Mesenchymal stem cell (in vitro differentiated cells and primary cell): Measurements from ENCODE around the gene C7orf33.
"Not testable (repeated sequence)": the region's sequence is repeated elsewhere in the genome, so short reads cannot be mapped to it uniquely, and the experiment has no call there.

ENCODE experiments used
- DNase-seq: peaks from one replicate; pipeline ENCODE4 v3.0.0-alpha.2; 2013
- H2AFZ ChIP-seq: one replicate; pipeline ENCODE4 v1.6.1; 2013; ENCODE audit warnings: low read depth, mild to moderate bottlenecking, control low read depth, inconsistent platforms, low read length, moderate library complexity
- H2AK5ac ChIP-seq: 2 replicates; pipeline ENCODE4 v1.6.1; 2013; ENCODE audit warnings: low read length, moderate library complexity, mild to moderate bottlenecking, inconsistent platforms; ENCODE audit not compliant: severe bottlenecking
- H2BK120ac ChIP-seq: one replicate; pipeline ENCODE4 v1.6.1; 2013; ENCODE audit warnings: low read depth, mild to moderate bottlenecking, inconsistent platforms, low read length, moderate library complexity
- H2BK12ac ChIP-seq, 2 experiments: one replicate each; pipeline ENCODE4 v1.6.1; 2013; ENCODE audit warnings: inconsistent platforms in 2 of 2, low read length in 2 of 2, mild to moderate bottlenecking in 2 of 2, moderate library complexity in 2 of 2, control low read depth in 1 of 2
- H2BK15ac ChIP-seq: one replicate; pipeline ENCODE4 v1.6.1; 2013; ENCODE audit warnings: mild to moderate bottlenecking, low read depth, inconsistent platforms; ENCODE audit not compliant: poor library complexity, severe bottlenecking
- H2BK5ac ChIP-seq: 2 replicates; pipeline ENCODE4 v1.6.1; 2013; ENCODE audit warnings: low read depth, mild to moderate bottlenecking, low read length, control low read depth, inconsistent platforms; ENCODE audit not compliant: poor library complexity, severe bottlenecking
- H3K14ac ChIP-seq, 2 experiments: one replicate each; pipeline ENCODE4 v1.6.1; 2013; ENCODE audit warnings: inconsistent platforms in 2 of 2, low read length in 2 of 2, control low read depth in 1 of 2, mild to moderate bottlenecking in 1 of 2, moderate library complexity in 1 of 2
- H3K18ac ChIP-seq, 2 experiments: one replicate each; pipeline ENCODE4 v1.6.1; 2013; ENCODE audit warnings: inconsistent platforms in 2 of 2, low read length in 2 of 2, control low read depth in 1 of 2, low read depth in 1 of 2, mild to moderate bottlenecking in 1 of 2
- H3K23ac ChIP-seq, 2 experiments: one replicate each; pipeline ENCODE4 v1.6.1; 2013; ENCODE audit warnings: inconsistent platforms in 2 of 2, low read length in 2 of 2, mild to moderate bottlenecking in 2 of 2, moderate library complexity in 2 of 2, control low read depth in 1 of 2
- H3K27ac ChIP-seq: 2 replicates; pipeline ENCODE4 v1.5.1; 2013; ENCODE audit warnings: mild to moderate bottlenecking, moderate library complexity, low read length, control low read depth, inconsistent platforms; ENCODE audit not compliant: poor library complexity, severe bottlenecking
- H3K27me3 ChIP-seq, 2 experiments: 2 replicates each; pipeline versions ENCODE4 v1.6.1 to v1.7.0; 2013; ENCODE audit warnings: low read length in 2 of 2, mild to moderate bottlenecking in 2 of 2, moderate library complexity in 2 of 2, control low read depth in 1 of 2, inconsistent platforms in 1 of 2; ENCODE audit not compliant: control insufficient read depth in 1 of 2, insufficient read depth in 1 of 2
- H3K36me3 ChIP-seq, 2 experiments: 2 replicates each; pipeline versions ENCODE4 v1.6.1 to v1.7.0; 2013; ENCODE audit warnings: low read length in 2 of 2, control low read depth in 1 of 2, inconsistent platforms in 1 of 2, low read depth in 1 of 2, mild to moderate bottlenecking in 1 of 2; ENCODE audit not compliant: insufficient read depth in 2 of 2, control insufficient read depth in 1 of 2
- H3K4ac ChIP-seq, 2 experiments: one replicate each; pipeline ENCODE4 v1.6.1; 2013; ENCODE audit warnings: inconsistent platforms in 2 of 2, low read length in 2 of 2, mild to moderate bottlenecking in 2 of 2, moderate library complexity in 2 of 2, control low read depth in 1 of 2, low read depth in 1 of 2
- H3K4me1 ChIP-seq: 2 replicates; pipeline ENCODE4 v1.6.1; 2013; ENCODE audit warnings: low read depth, low read length, control low read depth; ENCODE audit not compliant: control insufficient read depth, insufficient read depth
- H3K4me2 ChIP-seq: 2 replicates; pipeline ENCODE4 v1.6.1; 2013; ENCODE audit warnings: low read length, mild to moderate bottlenecking, inconsistent platforms; ENCODE audit not compliant: poor library complexity, severe bottlenecking
- H3K4me3 ChIP-seq, 2 experiments: 2 replicates each; pipeline versions ENCODE4 v1.5.1 to v1.7.0; 2013; ENCODE audit warnings: low read length in 2 of 2, mild to moderate bottlenecking in 2 of 2, control low read depth in 1 of 2, low read depth in 1 of 2; ENCODE audit not compliant: insufficient read depth in 1 of 2
- H3K79me1 ChIP-seq: replicated peaks from 2 replicates; pipeline ENCODE4 v1.6.1; 2013; ENCODE audit warnings: mild to moderate bottlenecking, control low read depth, low read length, inconsistent platforms; ENCODE audit not compliant: poor library complexity, severe bottlenecking
- H3K9ac ChIP-seq: 2 replicates; pipeline ENCODE4 v1.7.0; 2013; ENCODE audit warnings: mild to moderate bottlenecking, low read length, moderate library complexity
- H3K9me3 ChIP-seq: 2 replicates; pipeline ENCODE4 v1.7.0; 2013; ENCODE audit warnings: mild to moderate bottlenecking, low read length; ENCODE audit not compliant: control insufficient read depth
- H4K8ac ChIP-seq: one replicate; pipeline ENCODE4 v1.6.1; 2013; ENCODE audit warnings: inconsistent platforms, mild to moderate bottlenecking, low read length, moderate library complexity
- H4K91ac ChIP-seq: one replicate; pipeline ENCODE4 v1.6.1; 2013; ENCODE audit warnings: mild to moderate bottlenecking, low read length, inconsistent platforms
- WGBS: methylation state at CpG from one replicate; pipeline ENCODE4 v1.1.7; 2013; ENCODE audit warnings: mixed read lengths; 5-methylcytosine and 5-hydroxymethylcytosine counted together

The C7orf33 gene

GRCh38 chr7:148570973-148571372, 19.6 kb upstream of the C7orf33 start:
- not testable (repeated sequence) for H3K9ac ChIP-seq, H2BK15ac ChIP-seq, H2BK120ac ChIP-seq, H3K14ac ChIP-seq, H3K36me3 ChIP-seq, H3K9me3 ChIP-seq, H3K79me1 ChIP-seq, H4K8ac ChIP-seq, H3K4me2 ChIP-seq, H3K23ac ChIP-seq, H3K4me1 ChIP-seq, H3K18ac ChIP-seq, DNase-seq, H2BK5ac ChIP-seq, H2AK5ac ChIP-seq, H2AFZ ChIP-seq, H4K91ac ChIP-seq, H3K27ac ChIP-seq, H3K4ac ChIP-seq, H3K27me3 ChIP-seq, H2BK12ac ChIP-seq, H3K4me3 ChIP-seq
- no CpG with 5 or more reads among the region's 3 CpGs for WGBS

- no peak overlapping the region for H2AK5ac ChIP-seq
- H2BK15ac ChIP-seq: no peak overlapping the region
- H3K9ac ChIP-seq: no peak overlapping the region
- no peak overlapping the region for H3K4ac ChIP-seq
- WGBS: over 99% methylated on average over 9 of the region's 9 CpGs
- no peak overlapping the region for H2BK12ac ChIP-seq
- H2AFZ ChIP-seq: no peak overlapping the region
- no peaks in the 10 kb centered on the region for H3K4me1 ChIP-seq
- no peak overlapping the region for H2BK5ac ChIP-seq
- no peak overlapping the region for H3K23ac ChIP-seq
- no peaks in the 10 kb centered on the region for H3K36me3 ChIP-seq
- no peak overlapping the region for H3K27ac ChIP-seq
- no peak overlapping the region for H3K14ac ChIP-seq
- H4K8ac ChIP-seq: no peak overlapping the region
- no peak overlapping the region for H3K4me2 ChIP-seq
- DNase-seq: no peak
- H3K27me3 ChIP-seq: peaks cover under 1 to 4% of the 10 kb centered on the region in 2 experiments
- H3K18ac ChIP-seq: no peak overlapping the region
- no peak overlapping the region for H3K4me3 ChIP-seq
- no peak overlapping the region for H4K91ac ChIP-seq
- H3K79me1 ChIP-seq: no peaks in the 10 kb centered on the region
- no peaks in the 10 kb centered on the region for H3K9me3 ChIP-seq
- no peak overlapping the region for H2BK120ac ChIP-seq
These were observed 19.2 kb upstream of the C7orf33 start for GRCh38 chr7:148571381-148571780.

GRCh38 chr7:148572067-148572522, 18.5 kb upstream of the C7orf33 start:
- H2BK5ac ChIP-seq: no peak overlapping the region
- WGBS: 92% methylated on average over 6 of the region's 9 CpGs
- H3K14ac ChIP-seq: no peak overlapping the region

GRCh38 chr7:148573581-148573980, 17.0 kb upstream of the C7orf33 start:
- DNase-seq, H3K79me1 ChIP-seq, H3K4me1 ChIP-seq, H3K9ac ChIP-seq, H2BK120ac ChIP-seq, H2BK12ac ChIP-seq, H3K36me3 ChIP-seq, H2AFZ ChIP-seq, H4K8ac ChIP-seq, H2AK5ac ChIP-seq, H3K9me3 ChIP-seq, H3K27me3 ChIP-seq, H3K4ac ChIP-seq, H3K27ac ChIP-seq, H3K18ac ChIP-seq, H2BK15ac ChIP-seq, H3K14ac ChIP-seq, H4K91ac ChIP-seq, H2BK5ac ChIP-seq, H3K4me3 ChIP-seq, H3K23ac ChIP-seq, H3K4me2 ChIP-seq: not testable (repeated sequence)

More at GRCh38 chr7:148572067-148572522, 18.5 kb upstream of the C7orf33 start:
- H3K9me3 ChIP-seq: no peaks in the 10 kb centered on the region
- H3K36me3 ChIP-seq: no peaks in the 10 kb centered on the region
- H4K8ac ChIP-seq: no peak overlapping the region
- no peak overlapping the region for H3K23ac ChIP-seq
- no peak overlapping the region for H2BK15ac ChIP-seq
- H2BK120ac ChIP-seq: no peak overlapping the region
- H3K27ac ChIP-seq: no peak overlapping the region
- peaks cover 4 to 5% of the 10 kb centered on the region in 2 experiments for H3K27me3 ChIP-seq
- H4K91ac ChIP-seq: no peak overlapping the region
- no peak overlapping the region for H3K4ac ChIP-seq
- no peak overlapping the region for H2AK5ac ChIP-seq
- no peak overlapping the region for H3K4me2 ChIP-seq
- no peak for DNase-seq
- H2BK12ac ChIP-seq: no peak overlapping the region
- no peak overlapping the region for H3K9ac ChIP-seq
- no peaks in the 10 kb centered on the region for H3K79me1 ChIP-seq
- no peak overlapping the region for H3K4me3 ChIP-seq
- no peak overlapping the region for H3K18ac ChIP-seq
- H3K4me1 ChIP-seq: no peaks in the 10 kb centered on the region
- no peak overlapping the region for H2AFZ ChIP-seq
